HCT116 (cell line): ENCODE results near the gene GPR139. TPM values are rescaled to one million over a fixed set of nuclear protein-coding genes. Genes with fewer than 3 reads are reported as not detected.

Experiments used
- ATAC-seq: fragments of 200-7000 bp; cut with Tn5 transposase; 2 replicates; pipeline ENCODE4 v1.9.1; 2020; ENCODE audit warnings: mild to moderate bottlenecking, moderate library complexity
- BruUV-seq: library from RNA; stranded (reverse); fragments of 400-500 nt; replicated peaks from 2 replicates; lab custom pipeline; 2021; lab: Mats Ljungman, UMichigan
- CTCF ChIA-PET: fragments of 300-600 bp; sonication (Branson Sonifier 250); formaldehyde crosslinking; loops from one replicate; lab custom pipeline; 2021; ENCODE audit warnings: antibody characterized with exemption; lab: Charles Lee
- POLR2A ChIA-PET: fragments of 300-600, 350-600 bp; sonication (Branson Sonifier 250); formaldehyde crosslinking; loops from one replicate; lab custom pipeline; 2021; ENCODE audit warnings: antibody characterized with exemption; lab: Charles Lee
- RAD21 ChIA-PET, 2 experiments: fragments of 300-600 bp; sonication (Branson Sonifier 250); formaldehyde crosslinking; loops; one replicate each; lab custom pipeline; 2023; ENCODE audit warnings: low total read pairs in 2 of 2; ENCODE audit not compliant: uncharacterized antibody in 2 of 2, unreplicated experiment in 2 of 2, low non-redundant PET in 1 of 2; lab: Charles Lee
- DNase-seq: peaks from one replicate; pipeline ENCODE4 v3.0.0-alpha.2; 2010; ENCODE audit warnings: low read depth, low spot score
- H2AFZ ChIP-seq: fragments of 200-600 bp; shearing (Covaris generic), sonication (generic); 2 replicates; pipeline ENCODE4 v1.6.1; 2017; ENCODE audit warnings: low read depth, mixed run types, mixed read lengths, antibody characterized with exemption, low read length; ENCODE audit not compliant: poor library complexity, severe bottlenecking
- H3K27ac ChIP-seq: 2 replicates; pipeline ENCODE4 v1.5.1; 2012; ENCODE audit warnings: low read depth, low read length
- H3K27me3 ChIP-seq: fragments of 200-600 bp; sonication (generic); 2 replicates; pipeline ENCODE4 v1.6.1; 2016; ENCODE audit warnings: mixed run types, low read length, mixed read lengths; ENCODE audit not compliant: insufficient read depth
- H3K36me3 ChIP-seq, 2 experiments: fragments of 200-500 bp in 1 of 2; fragments of 200-600 bp in 1 of 2; sonication (Bioruptor generic) in 1 of 2; sonication (generic) in 1 of 2; 2 replicates each; pipeline versions ENCODE4 v1.5.1 to v1.6.1; 2014 to 2016; ENCODE audit warnings: low read length in 2 of 2, inconsistent platforms in 1 of 2, mixed read lengths in 1 of 2, mixed run types in 1 of 2; ENCODE audit not compliant: insufficient read depth in 2 of 2, control insufficient read depth in 1 of 2
- H3K4me1 ChIP-seq, 2 experiments: fragments of 200-600 bp in 1 of 2; sonication (generic) in 1 of 2; 2 replicates each; pipeline versions ENCODE4 v1.5.1 to v1.6.1; 2012 to 2017; ENCODE audit warnings: low read length in 2 of 2, inconsistent platforms in 1 of 2, mild to moderate bottlenecking in 1 of 2, mixed read lengths in 1 of 2, mixed run types in 1 of 2, moderate library complexity in 1 of 2; ENCODE audit not compliant: insufficient read depth in 2 of 2, control insufficient read depth in 1 of 2
- H3K4me2 ChIP-seq: fragments of 200-600 bp; sonication (generic); 2 replicates; pipeline ENCODE4 v1.6.1; 2017; ENCODE audit warnings: mixed run types, low read length, mixed read lengths
- H3K4me3 ChIP-seq, 2 experiments: fragments of 200-600 bp in 1 of 2; sonication (generic) in 1 of 2; replicated peaks in 1 of 2; 2 replicates each; pipeline ENCODE4 v1.5.1; 2011 to 2016; ENCODE audit warnings: low read length in 2 of 2, control low read depth in 1 of 2, low read depth in 1 of 2, mild to moderate bottlenecking in 1 of 2, mixed read lengths in 1 of 2, mixed run types in 1 of 2
- H3K79me2 ChIP-seq: fragments of 200-600 bp; sonication (generic); 2 replicates; pipeline ENCODE4 v1.6.1; 2017; ENCODE audit warnings: mild to moderate bottlenecking, mixed run types, low read length, moderate library complexity, mixed read lengths; ENCODE audit not compliant: insufficient read depth
- H3K9ac ChIP-seq: fragments of 200-600 bp; sonication (generic); 2 replicates; pipeline ENCODE4 v1.6.1; 2016; ENCODE audit warnings: low read length, mixed read lengths
- H3K9me2 ChIP-seq: fragments of 200-600 bp; sonication (generic), shearing (Covaris generic); 2 replicates; pipeline ENCODE4 v1.6.1; 2017; ENCODE audit warnings: mixed run types, mild to moderate bottlenecking, moderate library complexity; ENCODE audit not compliant: insufficient read depth
- H3K9me3 ChIP-seq, 2 experiments: fragments of 200-500 bp in 1 of 2; fragments of 200-600 bp in 1 of 2; sonication (Bioruptor generic) in 1 of 2; sonication (generic) in 1 of 2; 2 replicates each; pipeline ENCODE4 v1.6.1; 2014 to 2017; ENCODE audit warnings: low read length in 2 of 2, mixed read lengths in 2 of 2, inconsistent platforms in 1 of 2, low read depth in 1 of 2, mild to moderate bottlenecking in 1 of 2, mixed run types in 1 of 2, moderate library complexity in 1 of 2; ENCODE audit not compliant: control insufficient read depth in 1 of 2, insufficient read depth in 1 of 2
- H4K20me1 ChIP-seq: fragments of 200-600 bp; sonication (generic), shearing (Covaris generic); 2 replicates; pipeline ENCODE4 v1.6.1; 2017; ENCODE audit warnings: mixed run types, mild to moderate bottlenecking, moderate library complexity; ENCODE audit not compliant: insufficient read depth
- CBX3 ChIP-seq: IDR thresholded peaks from 2 replicates; pipeline ENCODE4 v1.6.1; 2012; ENCODE audit warnings: low read depth
- CEBPB ChIP-seq: IDR thresholded peaks from 2 replicates; pipeline ENCODE4 v1.6.1; 2012; ENCODE audit warnings: low read depth
- EGR1 ChIP-seq: IDR thresholded peaks from 2 replicates; pipeline ENCODE4 v1.6.1; 2012; ENCODE audit warnings: low read depth
- EZH2 ChIP-seq: fragments of 200-600 bp; sonication (generic); IDR thresholded peaks from 2 replicates; pipeline ENCODE4 v1.6.1; 2017; ENCODE audit warnings: antibody characterized with exemption, mixed run types
- FOSL1 ChIP-seq: IDR thresholded peaks from 2 replicates; pipeline ENCODE4 v1.6.1; 2012; ENCODE audit warnings: low read depth
- JUND ChIP-seq: IDR thresholded peaks from 2 replicates; pipeline ENCODE4 v1.6.1; 2012
- SP1 ChIP-seq: IDR thresholded peaks from 2 replicates; pipeline ENCODE4 v1.6.1; 2012; ENCODE audit warnings: low read depth
- SRF ChIP-seq: IDR thresholded peaks from 2 replicates; pipeline ENCODE4 v1.6.1; 2012; ENCODE audit warnings: low read depth
- ZFX ChIP-seq: fragments of 450-650 bp; IDR thresholded peaks from 2 replicates; pipeline ENCODE4 v1.6.1; 2017
- ZNF274 ChIP-seq: fragments of 200-500 bp; sonication (Bioruptor generic); IDR thresholded peaks from 2 replicates; pipeline ENCODE4 v1.6.1; 2014; ENCODE audit warnings: mild to moderate bottlenecking, low read depth, low read length, inconsistent platforms
- intact Hi-C: fragments of 100-400 bp; cut with micrococcal nuclease; formaldehyde crosslinking; loops from 2 replicates; pipeline ENCODE4 v1.10.0; 2022
- total RNA-seq: library from RNA; stranded (reverse); gene quantifications from one replicate; pipeline ENCODE4 v1.2.1, GENCODE V29; 2021; ENCODE audit not compliant: unreplicated experiment
- TF ChIP-seq, protein P1 (sequence below), 3 experiments: fragments of 200-600 bp in 1 of 3; sonication (generic) in 1 of 3; IDR thresholded peaks in 2 of 3; conservative IDR thresholded peaks in 1 of 3; 2 replicates each; pipeline ENCODE4 v1.5.1; 2012 to 2017; ENCODE audit warnings: low read depth in 2 of 3, low read length in 2 of 3, antibody characterized with exemption in 1 of 3, borderline replicate concordance in 1 of 3, control low read depth in 1 of 3, mild to moderate bottlenecking in 1 of 3, mixed read lengths in 1 of 3, mixed run types in 1 of 3, moderate library complexity in 1 of 3; ENCODE audit not compliant: insufficient read depth in 1 of 3
- TF ChIP-seq, protein P2 (sequence below): IDR thresholded peaks from 2 replicates; pipeline ENCODE4 v1.6.1; 2012; ENCODE audit warnings: low read depth
- TF ChIP-seq, protein P3 (sequence below): IDR thresholded peaks from 2 replicates; pipeline ENCODE4 v1.6.1; 2012
- TF ChIP-seq, protein P4 (sequence below): IDR thresholded peaks from 2 replicates; pipeline ENCODE4 v1.6.1; 2011; ENCODE audit warnings: mild to moderate bottlenecking, low read length, moderate library complexity; ENCODE audit not compliant: insufficient replicate concordance; ENCODE audit errors: extremely low read depth

GPR139 gene
- total RNA-seq, 1 experiment from 2014 or later = not detected

DNA sequence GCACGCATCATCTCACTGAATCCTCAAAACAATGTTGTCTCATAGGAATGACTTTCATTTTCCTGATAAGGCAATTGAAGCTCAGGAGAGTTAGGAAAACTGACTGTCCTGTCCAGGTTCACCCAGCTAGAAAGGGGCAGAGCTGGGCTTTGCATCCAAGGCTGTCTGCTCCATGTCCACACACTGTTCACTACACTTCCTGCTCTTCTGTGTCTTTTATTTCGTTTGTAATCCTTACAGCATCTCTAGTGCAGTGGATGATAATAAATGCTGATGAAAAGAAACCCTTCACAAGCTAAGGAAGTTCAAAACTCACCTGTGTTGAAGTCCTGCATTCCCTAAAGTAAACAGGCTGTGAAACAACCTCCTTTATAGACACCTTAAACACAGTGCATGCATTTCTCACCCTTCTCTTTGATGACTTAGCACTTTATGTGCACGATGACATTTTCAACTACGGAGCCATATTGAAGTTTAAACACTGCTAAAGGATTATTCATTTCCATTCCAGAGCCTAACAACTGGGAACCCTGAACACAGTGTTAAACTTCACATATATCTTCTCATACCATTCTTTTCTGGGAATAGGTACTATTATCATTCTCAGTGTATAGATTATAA is 31.0 kb upstream of the GPR139 start:
- intact Hi-C loops = no loop called here
- no peaks in the 10 kb centered on the region for H4K20me1 ChIP-seq

More for the DNA sequence above, 31.0 kb upstream of the GPR139 start:
- H3K79me2 ChIP-seq = no peaks in the 10 kb centered on the region
- no peak overlapping the region for H3K4me2 ChIP-seq
- no peak overlapping the region for H3K27ac ChIP-seq
- H3K9me2 ChIP-seq = no peaks in the 10 kb centered on the region
- ChIA-PET CTCF (no interaction called here), POLR2A (no interaction called here), RAD21 (no interaction called here)
- H3K9me3 ChIP-seq = no peaks in the 10 kb centered on the region
- H3K4me1 ChIP-seq = no peaks in the 10 kb centered on the region
- no peak overlapping the region for H3K4me3 ChIP-seq
- H3K9ac ChIP-seq = no peak overlapping the region
- DNase-seq (no peak), ATAC-seq (no peak)
- H3K27me3 ChIP-seq = peaks cover 53% of the 10 kb centered on the region
- no TSS peak for BruUV-seq
- H3K36me3 ChIP-seq = no peaks in the 10 kb centered on the region
- no peak overlapping the region for H2AFZ ChIP-seq
- TF ChIP-seq EGR1 = no peak
- no peak for TF ChIP-seq ZFX
- TF ChIP-seq, protein P1, sequence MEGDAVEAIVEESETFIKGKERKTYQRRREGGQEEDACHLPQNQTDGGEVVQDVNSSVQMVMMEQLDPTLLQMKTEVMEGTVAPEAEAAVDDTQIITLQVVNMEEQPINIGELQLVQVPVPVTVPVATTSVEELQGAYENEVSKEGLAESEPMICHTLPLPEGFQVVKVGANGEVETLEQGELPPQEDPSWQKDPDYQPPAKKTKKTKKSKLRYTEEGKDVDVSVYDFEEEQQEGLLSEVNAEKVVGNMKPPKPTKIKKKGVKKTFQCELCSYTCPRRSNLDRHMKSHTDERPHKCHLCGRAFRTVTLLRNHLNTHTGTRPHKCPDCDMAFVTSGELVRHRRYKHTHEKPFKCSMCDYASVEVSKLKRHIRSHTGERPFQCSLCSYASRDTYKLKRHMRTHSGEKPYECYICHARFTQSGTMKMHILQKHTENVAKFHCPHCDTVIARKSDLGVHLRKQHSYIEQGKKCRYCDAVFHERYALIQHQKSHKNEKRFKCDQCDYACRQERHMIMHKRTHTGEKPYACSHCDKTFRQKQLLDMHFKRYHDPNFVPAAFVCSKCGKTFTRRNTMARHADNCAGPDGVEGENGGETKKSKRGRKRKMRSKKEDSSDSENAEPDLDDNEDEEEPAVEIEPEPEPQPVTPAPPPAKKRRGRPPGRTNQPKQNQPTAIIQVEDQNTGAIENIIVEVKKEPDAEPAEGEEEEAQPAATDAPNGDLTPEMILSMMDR (IDR thresholded peaks at IDR 0.05 in 2 of 3, conservative IDR thresholded peaks at IDR 0.05 in 1 of 3; ENCODE audit: borderline replicate concordance in 1 of 3, insufficient read depth in 1 of 3, low read depth in 2 of 3, low read length in 2 of 3) = no peak
- TF ChIP-seq JUND = no peak
- no peak for TF ChIP-seq FOSL1
- no peak for TF ChIP-seq EZH2
- no peak for TF ChIP-seq ZNF274
- no peak for TF ChIP-seq CEBPB
- TF ChIP-seq, protein P2, sequence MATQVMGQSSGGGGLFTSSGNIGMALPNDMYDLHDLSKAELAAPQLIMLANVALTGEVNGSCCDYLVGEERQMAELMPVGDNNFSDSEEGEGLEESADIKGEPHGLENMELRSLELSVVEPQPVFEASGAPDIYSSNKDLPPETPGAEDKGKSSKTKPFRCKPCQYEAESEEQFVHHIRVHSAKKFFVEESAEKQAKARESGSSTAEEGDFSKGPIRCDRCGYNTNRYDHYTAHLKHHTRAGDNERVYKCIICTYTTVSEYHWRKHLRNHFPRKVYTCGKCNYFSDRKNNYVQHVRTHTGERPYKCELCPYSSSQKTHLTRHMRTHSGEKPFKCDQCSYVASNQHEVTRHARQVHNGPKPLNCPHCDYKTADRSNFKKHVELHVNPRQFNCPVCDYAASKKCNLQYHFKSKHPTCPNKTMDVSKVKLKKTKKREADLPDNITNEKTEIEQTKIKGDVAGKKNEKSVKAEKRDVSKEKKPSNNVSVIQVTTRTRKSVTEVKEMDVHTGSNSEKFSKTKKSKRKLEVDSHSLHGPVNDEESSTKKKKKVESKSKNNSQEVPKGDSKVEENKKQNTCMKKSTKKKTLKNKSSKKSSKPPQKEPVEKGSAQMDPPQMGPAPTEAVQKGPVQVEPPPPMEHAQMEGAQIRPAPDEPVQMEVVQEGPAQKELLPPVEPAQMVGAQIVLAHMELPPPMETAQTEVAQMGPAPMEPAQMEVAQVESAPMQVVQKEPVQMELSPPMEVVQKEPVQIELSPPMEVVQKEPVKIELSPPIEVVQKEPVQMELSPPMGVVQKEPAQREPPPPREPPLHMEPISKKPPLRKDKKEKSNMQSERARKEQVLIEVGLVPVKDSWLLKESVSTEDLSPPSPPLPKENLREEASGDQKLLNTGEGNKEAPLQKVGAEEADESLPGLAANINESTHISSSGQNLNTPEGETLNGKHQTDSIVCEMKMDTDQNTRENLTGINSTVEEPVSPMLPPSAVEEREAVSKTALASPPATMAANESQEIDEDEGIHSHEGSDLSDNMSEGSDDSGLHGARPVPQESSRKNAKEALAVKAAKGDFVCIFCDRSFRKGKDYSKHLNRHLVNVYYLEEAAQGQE = no peak
- no peak for TF ChIP-seq SRF
- no peak for TF ChIP-seq SP1
- TF ChIP-seq, protein P3, sequence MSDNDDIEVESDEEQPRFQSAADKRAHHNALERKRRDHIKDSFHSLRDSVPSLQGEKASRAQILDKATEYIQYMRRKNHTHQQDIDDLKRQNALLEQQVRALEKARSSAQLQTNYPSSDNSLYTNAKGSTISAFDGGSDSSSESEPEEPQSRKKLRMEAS = no peak
- no peak for TF ChIP-seq CBX3
- TF ChIP-seq, protein P4, sequence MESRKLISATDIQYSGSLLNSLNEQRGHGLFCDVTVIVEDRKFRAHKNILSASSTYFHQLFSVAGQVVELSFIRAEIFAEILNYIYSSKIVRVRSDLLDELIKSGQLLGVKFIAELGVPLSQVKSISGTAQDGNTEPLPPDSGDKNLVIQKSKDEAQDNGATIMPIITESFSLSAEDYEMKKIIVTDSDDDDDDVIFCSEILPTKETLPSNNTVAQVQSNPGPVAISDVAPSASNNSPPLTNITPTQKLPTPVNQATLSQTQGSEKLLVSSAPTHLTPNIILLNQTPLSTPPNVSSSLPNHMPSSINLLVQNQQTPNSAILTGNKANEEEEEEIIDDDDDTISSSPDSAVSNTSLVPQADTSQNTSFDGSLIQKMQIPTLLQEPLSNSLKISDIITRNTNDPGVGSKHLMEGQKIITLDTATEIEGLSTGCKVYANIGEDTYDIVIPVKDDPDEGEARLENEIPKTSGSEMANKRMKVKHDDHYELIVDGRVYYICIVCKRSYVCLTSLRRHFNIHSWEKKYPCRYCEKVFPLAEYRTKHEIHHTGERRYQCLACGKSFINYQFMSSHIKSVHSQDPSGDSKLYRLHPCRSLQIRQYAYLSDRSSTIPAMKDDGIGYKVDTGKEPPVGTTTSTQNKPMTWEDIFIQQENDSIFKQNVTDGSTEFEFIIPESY = no peak
